ENCODE measurements around the gene CNTNAP5.

Gene CNTNAP5

DNA sequence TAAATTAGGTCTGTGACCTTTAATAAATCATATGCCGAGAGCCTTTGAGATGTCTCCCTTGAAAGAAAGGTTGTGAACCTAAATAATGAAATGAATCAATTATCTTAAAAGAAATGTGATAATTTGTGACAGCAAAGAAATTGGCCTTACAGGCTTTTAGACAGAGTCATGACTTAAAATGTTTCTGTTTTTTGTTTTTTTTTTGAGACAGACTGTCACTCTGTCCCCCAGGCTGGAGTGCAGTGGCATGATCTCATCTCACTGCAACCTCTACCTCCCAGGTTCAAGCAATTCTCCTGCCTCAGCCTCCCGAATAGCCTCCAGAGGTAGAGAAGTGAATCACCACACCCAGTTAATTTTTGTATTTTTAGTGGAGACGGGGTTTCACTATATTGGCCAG, 898.0 kb downstream of the CNTNAP5 start:
- no peak for DNase-seq

GRCh38 chr2:124933883-124934282, 908.8 kb downstream of the CNTNAP5 start:
- DNase-seq: no peak

- DNase-seq: no peak
These were observed 928.8 kb downstream of the CNTNAP5 start for GRCh38 chr2:124953921-124954320.

GRCh38 chr2:124959581-124959980, 934.5 kb downstream of the CNTNAP5 start:
- no peak for DNase-seq

GRCh38 chr2:124961132-124961531, 936.0 kb downstream of the CNTNAP5 start:
- DNase-seq: no peak
